Left forelimb (tissue), 1 donor: ENCODE measurements around the gene SLC3A2.
A peak's percentile ranks its signal among the peaks of the same experiment; 100 is the strongest.
"Not testable (repeated sequence)": the region's sequence is repeated elsewhere in the genome, so short reads cannot be mapped to it uniquely, and the experiment has no call there.

Experiments
- DNase-seq: peaks from one replicate; pipeline ENCODE4 v3.0.0-alpha.2; 2018; ENCODE audit warnings: low spot score

SLC3A2 gene

GRCh38 chr11:62931499-62932278, 51.0 kb downstream of the SLC3A2 start:
- DNase-seq = peak; percentile 12

DNA sequence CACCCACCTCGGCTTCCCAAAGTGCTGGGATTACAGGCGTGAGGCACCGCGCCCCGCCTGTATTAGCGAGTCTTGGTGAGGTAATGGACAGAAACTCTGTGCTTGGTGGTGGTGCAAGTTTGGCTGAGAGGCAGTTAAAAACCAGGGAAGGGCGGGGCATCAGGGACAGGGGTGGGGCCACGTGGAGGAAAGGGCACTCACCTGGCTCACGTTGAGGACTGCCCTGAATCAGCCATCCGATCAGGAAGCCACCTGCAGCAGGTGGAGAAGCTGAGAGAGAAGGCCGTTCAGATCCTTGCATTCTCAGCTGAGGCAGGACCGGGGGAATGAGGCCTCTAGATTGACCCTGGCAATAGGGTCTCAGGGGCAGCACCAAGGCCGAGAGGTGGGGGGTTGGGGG, 52.6 kb downstream of the SLC3A2 start:
- DNase-seq = no peak

DNA sequence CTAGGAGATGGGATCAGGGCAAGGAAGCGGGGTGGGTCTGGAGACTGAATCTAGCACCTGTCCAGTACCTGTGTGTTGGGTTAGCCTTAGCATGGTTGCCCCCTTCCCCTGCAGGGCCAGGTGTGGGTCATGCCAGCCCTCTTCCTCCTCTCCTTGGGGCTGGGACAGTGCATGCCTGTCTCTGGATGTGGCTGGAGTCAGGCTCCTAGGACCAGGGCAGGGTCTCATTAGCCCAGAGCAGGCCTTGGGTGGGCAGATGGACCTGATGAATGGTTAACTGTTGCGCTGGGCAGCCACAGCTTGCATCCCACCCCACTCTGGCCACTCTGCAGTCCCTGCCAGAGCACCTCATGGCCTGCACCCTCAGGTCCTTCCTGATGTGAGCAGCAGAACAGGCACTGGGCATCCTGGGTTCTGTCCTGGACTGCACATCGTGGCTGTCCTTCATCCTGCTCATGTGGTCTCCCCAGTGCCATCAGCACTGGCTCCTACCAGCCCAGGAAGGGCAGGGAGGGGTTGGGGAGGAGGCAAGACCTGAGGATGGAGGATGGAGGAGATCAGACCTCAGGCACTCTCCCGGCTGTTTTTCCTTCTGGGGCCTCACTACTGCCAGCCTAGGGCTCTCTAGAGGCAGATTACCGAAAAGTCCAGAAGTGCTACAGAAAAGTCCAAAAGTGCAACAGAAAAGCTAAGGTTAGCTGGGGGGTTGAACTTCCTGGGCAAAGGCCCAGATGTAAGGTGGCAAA, 53.2 kb downstream of the SLC3A2 start:
- peak; percentile 54 for DNase-seq

GRCh38 chr11:62934496-62934785, 53.7 kb downstream of the SLC3A2 start:
- DNase-seq = no peak

DNA sequence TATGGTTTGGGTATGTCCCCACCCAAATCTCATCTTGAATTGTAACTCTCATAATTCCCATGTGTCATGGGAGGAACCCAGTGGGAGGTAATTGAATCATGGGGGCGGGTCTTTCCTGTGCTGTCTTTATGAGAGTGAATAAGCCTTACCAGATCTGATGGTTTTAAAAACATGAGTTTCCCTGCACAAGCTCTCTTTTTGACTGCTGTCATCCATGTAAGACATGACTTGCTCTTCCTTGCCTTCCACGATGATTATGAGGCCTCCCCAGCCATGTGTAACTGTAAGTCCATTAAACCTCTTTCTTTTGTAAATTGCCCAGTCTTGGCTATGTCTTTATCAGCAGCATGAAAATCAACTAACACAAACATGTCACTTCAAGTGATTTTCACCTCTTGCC, 56.8 kb downstream of the SLC3A2 start:
- DNase-seq = not testable (repeated sequence)
